Bronchial epithelial cell (primary cell): ENCODE measurements around the gene CFAP45. TPM values are rescaled to one million over a fixed set of nuclear protein-coding genes. Genes with fewer than 3 reads are reported as not detected.

Source experiments
- DNase-seq: peaks from one replicate; pipeline ENCODE4 v3.0.0-alpha.2; 2010; ENCODE audit warnings: low read depth
- FAIRE-seq: peaks from 2 replicates; lab custom pipeline; 2011; peaks lifted over from hg19 to GRCh38; lab: Jason Lieb, UNC
- H3K27me3 ChIP-seq: 2 replicates; pipeline ENCODE4 v1.5.1; 2011; ENCODE audit warnings: low read length; ENCODE audit not compliant: control insufficient read depth, insufficient read depth
- H3K36me3 ChIP-seq: 2 replicates; pipeline ENCODE4 v1.5.1; 2011; ENCODE audit warnings: low read length; ENCODE audit not compliant: control insufficient read depth, insufficient read depth
- H3K4me3 ChIP-seq: 2 replicates; pipeline ENCODE4 v1.5.1; 2011; ENCODE audit warnings: mild to moderate bottlenecking, low read depth, low read length, control low read depth
- total RNA-seq: library from RNA; depleted of rRNA; stranded (reverse); fragments of >200 nt; gene quantifications from 2 replicates; pipeline ENCODE4 v1.2.1, GENCODE V29; 2014
- TF ChIP-seq, protein P1 (sequence below): IDR thresholded peaks from 2 replicates; pipeline ENCODE4 v1.5.1; 2011; ENCODE audit warnings: mild to moderate bottlenecking, moderate library complexity, low read length, control low read depth, inconsistent platforms; ENCODE audit not compliant: insufficient read depth, severe bottlenecking

CFAP45 gene
- total RNA-seq, 1 donor from 2014 or later, result 0.53 TPM

DNA sequence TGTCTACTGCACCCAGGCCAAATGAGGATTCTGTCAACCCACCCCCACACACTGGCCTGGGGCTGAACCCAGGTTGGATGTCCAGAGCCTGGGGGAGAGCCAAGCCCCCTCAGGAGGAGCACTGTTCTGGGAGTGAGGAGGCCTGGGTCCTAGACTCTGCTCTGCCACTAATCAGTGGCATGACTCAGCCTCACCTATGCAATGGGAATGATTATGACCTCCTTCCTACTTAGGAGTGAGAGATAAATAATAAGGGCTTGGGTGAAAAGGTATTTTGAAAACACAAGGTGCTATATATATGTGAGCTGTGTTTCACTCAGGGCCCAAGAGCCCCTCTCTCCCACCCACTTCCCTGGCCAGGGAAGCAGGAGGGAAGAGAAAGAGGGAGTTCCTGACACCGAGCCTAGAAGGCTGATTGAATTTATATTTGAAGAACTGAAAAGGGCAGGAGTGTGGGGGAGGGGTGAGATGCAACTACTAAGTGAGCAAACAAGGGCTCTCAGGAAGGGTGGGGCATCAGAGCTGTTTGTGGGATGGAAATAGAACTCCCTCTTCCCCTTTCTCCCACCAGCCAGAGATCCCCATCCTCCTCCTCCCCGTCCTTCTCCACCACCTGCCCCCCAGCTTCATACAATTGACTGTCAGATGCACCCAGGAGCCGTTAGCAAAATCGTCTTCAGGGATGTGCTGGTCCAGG lies 37.2 kb upstream of the CFAP45 start:
- no peak for FAIRE-seq
- DNase-seq, result no peak
- Histone ChIP-seq H3K36me3 (peaks cover 18% of the 10 kb centered on the region), H3K27me3 (no peaks in the 10 kb centered on the region), H3K4me3 (no peak overlapping the region)
- TF ChIP-seq, protein P1, sequence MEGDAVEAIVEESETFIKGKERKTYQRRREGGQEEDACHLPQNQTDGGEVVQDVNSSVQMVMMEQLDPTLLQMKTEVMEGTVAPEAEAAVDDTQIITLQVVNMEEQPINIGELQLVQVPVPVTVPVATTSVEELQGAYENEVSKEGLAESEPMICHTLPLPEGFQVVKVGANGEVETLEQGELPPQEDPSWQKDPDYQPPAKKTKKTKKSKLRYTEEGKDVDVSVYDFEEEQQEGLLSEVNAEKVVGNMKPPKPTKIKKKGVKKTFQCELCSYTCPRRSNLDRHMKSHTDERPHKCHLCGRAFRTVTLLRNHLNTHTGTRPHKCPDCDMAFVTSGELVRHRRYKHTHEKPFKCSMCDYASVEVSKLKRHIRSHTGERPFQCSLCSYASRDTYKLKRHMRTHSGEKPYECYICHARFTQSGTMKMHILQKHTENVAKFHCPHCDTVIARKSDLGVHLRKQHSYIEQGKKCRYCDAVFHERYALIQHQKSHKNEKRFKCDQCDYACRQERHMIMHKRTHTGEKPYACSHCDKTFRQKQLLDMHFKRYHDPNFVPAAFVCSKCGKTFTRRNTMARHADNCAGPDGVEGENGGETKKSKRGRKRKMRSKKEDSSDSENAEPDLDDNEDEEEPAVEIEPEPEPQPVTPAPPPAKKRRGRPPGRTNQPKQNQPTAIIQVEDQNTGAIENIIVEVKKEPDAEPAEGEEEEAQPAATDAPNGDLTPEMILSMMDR, result no peak

DNA sequence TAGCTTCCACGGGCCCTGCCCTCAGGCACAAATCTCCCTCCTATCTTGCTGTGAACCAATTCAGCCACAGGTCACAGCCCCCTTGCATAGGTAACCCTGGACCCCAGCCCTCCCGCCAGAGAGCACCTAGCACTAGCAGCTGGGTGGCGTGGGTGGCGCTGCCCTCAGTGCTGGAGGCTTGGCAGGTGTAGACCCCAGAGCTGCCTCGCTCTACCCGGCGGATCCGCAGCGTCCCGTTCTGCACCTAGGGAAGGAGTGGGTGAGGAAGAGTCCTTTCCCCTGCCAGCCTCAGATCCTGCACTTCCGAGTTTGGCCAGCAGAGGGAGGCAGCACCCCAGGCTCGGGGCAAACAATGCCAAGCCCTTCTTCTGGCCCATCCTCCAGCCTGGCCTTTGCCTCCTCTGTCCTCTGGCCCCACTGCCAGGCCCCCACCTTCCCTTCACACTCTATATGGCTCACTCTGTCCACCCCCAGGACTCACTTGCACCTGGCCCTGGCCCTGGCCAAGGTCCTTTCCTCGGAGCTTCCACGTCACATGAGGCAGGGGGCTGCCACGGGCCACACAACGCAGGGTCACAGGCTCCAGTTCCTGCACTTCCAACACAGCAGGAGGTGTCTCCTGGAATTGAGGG lies 36.4 kb upstream of the CFAP45 start:
- DNase-seq, result no peak

DNA sequence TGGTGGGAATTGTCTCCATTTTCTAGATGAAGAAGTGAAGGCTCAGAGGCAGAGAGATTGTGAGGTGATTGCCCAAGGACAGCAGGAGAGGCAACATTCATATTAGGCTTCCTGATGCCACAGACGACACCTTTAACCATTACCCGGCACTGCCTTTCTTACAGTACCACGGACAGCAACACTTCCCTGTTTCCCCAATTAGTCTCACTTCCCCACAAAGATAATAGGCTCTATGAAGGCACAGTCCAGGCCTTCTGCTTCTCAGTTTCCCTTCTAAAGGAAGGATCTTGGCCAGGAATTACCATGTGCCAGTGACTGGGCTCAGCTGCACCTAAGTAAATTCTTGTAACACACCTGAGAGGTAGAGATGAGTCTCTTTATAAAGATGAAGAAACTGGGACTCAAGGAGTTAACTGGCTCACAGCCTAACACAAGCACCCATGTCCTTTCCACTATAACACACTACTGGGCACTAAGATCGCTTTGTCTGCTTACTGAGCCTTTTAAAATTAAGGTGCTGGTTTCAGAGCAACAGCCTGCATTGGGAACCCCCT lies 35.8 kb upstream of the CFAP45 start:
- Histone ChIP-seq H3K36me3 (peaks cover 27% of the 10 kb centered on the region), H3K27me3 (no peaks in the 10 kb centered on the region), H3K4me3 (no peak overlapping the region)
- FAIRE-seq (no peak), DNase-seq (no peak)
- TF ChIP-seq, protein P1, result no peak

More for the DNA sequence above, 36.4 kb upstream of the CFAP45 start:
- no peaks in the 10 kb centered on the region for H3K27me3 ChIP-seq
- H3K4me3 ChIP-seq, result no peak overlapping the region
- FAIRE-seq, result no peak
- peaks cover 23% of the 10 kb centered on the region for H3K36me3 ChIP-seq
- TF ChIP-seq, protein P1, result peak; percentile 99

DNA sequence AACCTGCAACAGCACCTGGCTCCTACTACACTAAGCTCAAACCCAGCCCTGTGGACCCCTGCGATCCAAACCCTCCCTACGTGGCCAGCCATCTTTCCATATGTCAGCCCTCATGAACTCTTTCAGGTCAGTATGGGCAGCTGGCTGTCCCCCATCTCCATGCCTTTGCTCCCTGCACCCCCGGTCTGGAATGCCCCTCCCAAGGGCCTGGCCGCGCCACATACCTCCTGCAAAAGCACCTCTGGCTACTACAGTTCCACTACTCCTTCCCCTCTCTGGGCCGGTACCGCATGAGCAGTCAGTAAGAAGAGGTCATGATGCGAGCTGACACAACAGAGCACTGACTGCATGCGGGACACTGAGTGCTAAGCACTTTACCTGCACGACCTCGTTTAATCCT lies 35.3 kb upstream of the CFAP45 start:
- Histone ChIP-seq H3K36me3 (peaks cover 32% of the 10 kb centered on the region), H3K4me3 (no peak overlapping the region), H3K27me3 (no peaks in the 10 kb centered on the region)
- TF ChIP-seq, protein P1, result no peak
- FAIRE-seq, result peak; percentile 66
- DNase-seq, result no peak

DNA sequence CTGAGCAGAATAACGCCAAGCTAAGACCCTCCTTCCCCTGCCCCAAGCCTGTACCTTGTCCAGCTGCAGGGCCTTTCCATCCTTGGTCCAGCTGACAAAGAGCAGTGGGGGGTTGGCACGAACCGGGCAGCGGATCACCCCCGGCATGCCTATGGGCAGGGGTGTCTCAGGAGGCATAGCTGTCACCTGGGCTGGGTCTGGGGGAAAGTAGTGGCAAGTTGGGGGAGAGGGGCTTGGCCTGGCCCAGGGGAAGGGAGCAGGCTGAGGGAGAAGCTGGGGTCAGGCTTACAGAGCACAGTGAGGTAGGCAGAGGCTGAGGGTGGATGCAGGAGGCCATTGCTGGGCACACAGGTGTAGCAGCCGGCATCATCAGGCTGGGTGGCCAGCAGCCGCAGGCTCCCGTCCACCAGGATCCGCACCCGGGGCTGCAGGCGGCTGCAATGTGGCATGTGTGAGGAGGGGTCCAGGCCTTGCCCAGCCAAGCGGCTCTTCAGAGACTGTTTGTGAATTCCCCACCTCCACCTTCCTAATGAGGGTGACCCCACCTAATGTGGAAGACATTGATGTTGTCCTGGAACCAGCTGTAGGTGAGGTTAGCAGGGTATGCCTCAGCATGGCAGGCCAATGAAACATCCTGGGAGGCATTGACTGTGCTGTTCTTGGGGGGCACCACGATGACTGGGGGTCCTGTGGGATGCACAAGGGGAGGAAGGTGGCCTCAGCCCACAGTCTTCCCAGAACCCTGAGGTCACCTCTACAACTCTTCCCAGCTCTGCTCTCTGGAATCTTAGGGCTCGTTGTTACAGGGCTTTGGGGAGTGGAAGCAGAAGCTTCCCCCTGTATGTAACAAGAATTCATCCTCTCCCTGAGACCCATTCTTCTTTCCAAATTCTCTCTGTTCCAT lies 34.4 kb upstream of the CFAP45 start:
- Histone ChIP-seq H3K27me3 (no peaks in the 10 kb centered on the region), H3K36me3 (peaks cover 39% of the 10 kb centered on the region), H3K4me3 (no peak overlapping the region)
- FAIRE-seq (no peak), DNase-seq (no peak)
- TF ChIP-seq, protein P1, result no peak
